Measurements from ENCODE around the gene OR2J2.
"Not testable (repeated sequence)": the region's sequence is repeated elsewhere in the genome, so short reads cannot be mapped to it uniquely, and the experiment has no call there.

The OR2J2 gene

GRCh38 chr6:29216528-29216927, 45.8 kb downstream of the OR2J2 start:
- Mint-ChIP-seq H3K4me1 (no peaks in the 10 kb centered on the region), H3K36me3 (ENCODE audit: low read depth) (no peaks in the 10 kb centered on the region), H3K27me3 (ENCODE audit: low read depth) (peaks cover 4% of the 10 kb centered on the region), H3K27ac (no peak overlapping the region), H3K9me3 (no peaks in the 10 kb centered on the region), H3K4me3 (no peak overlapping the region)
- no peak for TF ChIP-seq CTCF (IDR thresholded peaks at IDR 0.05; ENCODE audit: unreplicated experiment in 3 of 3)

GRCh38 chr6:29217242-29217641, 46.5 kb downstream of the OR2J2 start:
- not testable (repeated sequence) for H3K27ac Mint-ChIP-seq; H3K9me3 Mint-ChIP-seq; H3K27me3 Mint-ChIP-seq (ENCODE audit: low read depth); H3K36me3 Mint-ChIP-seq (ENCODE audit: low read depth); H3K4me1 Mint-ChIP-seq; H3K4me3 Mint-ChIP-seq

- not testable (repeated sequence) for H3K4me1 Mint-ChIP-seq; H3K27me3 Mint-ChIP-seq (ENCODE audit: low read depth); H3K4me3 Mint-ChIP-seq; H3K27ac Mint-ChIP-seq; H3K36me3 Mint-ChIP-seq (ENCODE audit: low read depth); H3K9me3 Mint-ChIP-seq
These were observed 47.3 kb downstream of the OR2J2 start for GRCh38 chr6:29218056-29218455.
